ENCODE measurements around the gene MGRN1.
A peak's percentile ranks its signal among the peaks of the same experiment; 100 is the strongest.

Gene MGRN1

DNA sequence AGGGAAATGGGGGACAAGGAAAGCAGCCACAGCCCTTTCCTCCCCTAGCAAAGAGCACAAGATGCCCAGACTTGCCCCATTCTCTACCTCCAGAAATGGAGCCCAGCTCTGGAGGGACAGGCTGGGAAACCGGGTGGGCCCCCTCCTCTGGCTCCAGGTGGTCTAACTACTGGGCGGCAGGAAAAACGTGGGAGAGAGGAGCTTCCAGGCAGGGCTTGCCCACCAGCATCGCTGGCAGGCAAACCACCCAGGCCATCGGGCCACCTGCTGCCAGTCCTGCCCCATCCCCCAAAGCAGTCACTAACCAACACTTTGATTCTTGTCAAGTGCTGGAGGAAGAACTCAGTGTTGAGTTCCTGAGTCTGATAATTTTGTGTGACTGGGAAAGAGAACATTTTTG, 93.8 kb downstream of the MGRN1 start:
- WGBS (ENCODE audit: insufficient coverage, insufficient read length), result no CpG with 5 or more reads among the region's 5 CpGs
- H3K4me3 ChIP-seq (ENCODE audit: low read length), result no peak overlapping the region
- no peak overlapping the region for H3K27ac ChIP-seq (ENCODE audit: low read length)

DNA sequence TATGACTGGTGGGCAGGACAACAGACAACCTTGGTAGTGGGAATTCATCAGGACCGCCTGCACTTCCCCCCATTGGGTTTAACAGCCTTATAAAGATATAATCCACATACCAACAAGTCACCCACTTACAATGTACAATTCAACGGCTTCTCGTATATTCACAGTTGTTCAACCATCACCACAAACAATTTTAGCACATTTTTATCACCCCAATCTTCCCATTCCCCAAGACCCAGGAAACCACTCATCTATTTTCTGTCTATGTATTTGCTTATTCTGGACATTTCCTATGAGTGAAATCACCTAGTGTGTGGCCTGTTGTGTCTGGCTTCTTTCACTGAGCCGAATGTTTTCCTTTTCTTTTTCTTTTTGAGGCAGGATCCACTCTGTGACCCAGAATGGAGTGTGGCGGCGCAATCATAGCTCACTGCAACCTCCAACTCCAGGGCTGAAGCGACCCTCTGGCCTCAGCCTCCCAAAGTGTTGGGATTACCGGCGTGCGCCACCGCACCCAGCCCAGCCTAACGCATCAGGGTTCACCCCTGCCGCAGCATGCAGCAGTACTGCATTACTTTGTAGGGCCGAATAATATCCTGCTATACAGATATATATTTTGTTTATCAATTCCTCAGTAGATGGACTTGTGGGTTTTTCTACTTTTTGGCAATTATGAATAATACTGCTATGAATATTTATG, 98.6 kb downstream of the MGRN1 start:
- DNase-seq (ENCODE audit: low read depth, low spot score), result no peak
- WGBS (ENCODE audit: insufficient coverage, insufficient read length), result no CpG with 5 or more reads among the region's 14 CpGs
- no peak overlapping the region for H3K4me3 ChIP-seq (ENCODE audit: low read length)
- H3K4me1 ChIP-seq (ENCODE audit: control insufficient read depth, insufficient read depth, low read length), result no peaks in the 10 kb centered on the region
- no peak overlapping the region for H3K27ac ChIP-seq (ENCODE audit: low read length)
- no peaks in the 10 kb centered on the region for H3K9me3 ChIP-seq (ENCODE audit: control insufficient read depth, insufficient read depth, low read length)
- H3K27me3 ChIP-seq (ENCODE audit: control insufficient read depth, insufficient read depth, low read length), result no peaks in the 10 kb centered on the region
- H3K36me3 ChIP-seq (ENCODE audit: control insufficient read depth, insufficient read depth, low read length), result peaks cover 17% of the 10 kb centered on the region

More for the DNA sequence above, 93.8 kb downstream of the MGRN1 start:
- no peaks in the 10 kb centered on the region for H3K4me1 ChIP-seq (ENCODE audit: control insufficient read depth, insufficient read depth, low read length)
- H3K27me3 ChIP-seq (ENCODE audit: control insufficient read depth, insufficient read depth, low read length), result no peaks in the 10 kb centered on the region
- H3K9me3 ChIP-seq (ENCODE audit: control insufficient read depth, insufficient read depth, low read length), result no peaks in the 10 kb centered on the region
- no peak for DNase-seq (ENCODE audit: low read depth, low spot score)
- no peaks in the 10 kb centered on the region; the same call in 1 of the 2 replicates for H3K36me3 ChIP-seq (ENCODE audit: control insufficient read depth, insufficient read depth, low read length)

DNA sequence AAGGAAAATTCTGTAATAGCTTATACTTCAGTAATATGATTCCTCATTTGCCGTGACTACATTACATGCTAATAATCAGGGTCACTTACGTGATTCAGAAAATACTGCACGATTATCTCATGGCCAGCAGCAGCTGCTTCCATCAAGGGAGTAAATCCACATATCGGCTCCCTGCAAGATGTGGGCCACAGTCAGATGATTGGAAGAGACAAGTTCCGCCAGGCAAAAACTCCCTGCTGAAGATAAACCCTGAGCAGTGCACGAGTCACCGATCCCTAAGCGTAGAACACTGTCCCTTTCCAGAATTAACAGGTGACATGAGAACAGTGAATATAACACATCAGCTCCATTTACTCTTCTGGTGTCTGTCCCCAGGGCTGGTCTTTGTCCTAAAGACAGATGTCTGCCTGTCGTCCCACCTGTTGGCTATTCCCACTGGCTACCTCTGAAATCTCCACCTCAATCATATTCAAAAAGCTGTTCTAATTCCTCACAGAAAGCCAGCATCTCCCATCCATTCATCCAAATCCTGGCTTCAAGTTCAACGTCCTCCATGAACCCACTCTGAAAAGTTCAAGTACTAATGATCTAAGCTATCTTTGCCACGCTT, 100.1 kb downstream of the MGRN1 start:
- Histone ChIP-seq H3K27ac (ENCODE audit: low read length) (no peak overlapping the region), H3K4me1 (ENCODE audit: control insufficient read depth, insufficient read depth, low read length) (no peaks in the 10 kb centered on the region), H3K9me3 (ENCODE audit: control insufficient read depth, insufficient read depth, low read length) (no peaks in the 10 kb centered on the region), H3K27me3 (ENCODE audit: control insufficient read depth, insufficient read depth, low read length) (no peaks in the 10 kb centered on the region), H3K4me3 (ENCODE audit: low read length) (no peak overlapping the region), H3K36me3 (ENCODE audit: control insufficient read depth, insufficient read depth, low read length) (peaks cover 22% of the 10 kb centered on the region)
- DNase-seq (ENCODE audit: low read depth, low spot score), result no peak
- WGBS (ENCODE audit: insufficient coverage, insufficient read length), result no CpG with 5 or more reads among the region's 11 CpGs

DNA sequence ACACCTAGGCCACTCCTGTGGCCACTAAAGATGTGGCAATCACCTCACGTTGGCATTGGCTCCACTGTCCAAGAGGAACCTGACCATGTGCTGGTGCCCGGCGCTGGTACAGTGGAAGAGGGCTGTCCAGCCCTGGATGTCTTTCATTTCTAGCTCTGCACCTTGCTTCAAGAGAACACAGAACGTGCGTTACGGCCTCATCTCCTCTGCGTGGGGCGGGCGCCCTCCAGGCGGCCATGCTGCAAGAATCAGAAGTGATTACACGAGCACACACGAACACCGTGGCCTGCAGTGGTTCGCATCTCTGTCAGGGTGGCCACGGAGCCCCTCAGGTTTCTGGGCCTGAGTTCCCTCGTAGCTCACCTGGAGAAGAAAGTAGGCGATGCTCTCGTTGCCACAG, 102.0 kb downstream of the MGRN1 start:
- WGBS (ENCODE audit: insufficient coverage, insufficient read length), result no CpG with 5 or more reads among the region's 18 CpGs
- peaks cover 22% of the 10 kb centered on the region for H3K36me3 ChIP-seq (ENCODE audit: control insufficient read depth, insufficient read depth, low read length)
- no peaks in the 10 kb centered on the region for H3K27me3 ChIP-seq (ENCODE audit: control insufficient read depth, insufficient read depth, low read length)

DNA sequence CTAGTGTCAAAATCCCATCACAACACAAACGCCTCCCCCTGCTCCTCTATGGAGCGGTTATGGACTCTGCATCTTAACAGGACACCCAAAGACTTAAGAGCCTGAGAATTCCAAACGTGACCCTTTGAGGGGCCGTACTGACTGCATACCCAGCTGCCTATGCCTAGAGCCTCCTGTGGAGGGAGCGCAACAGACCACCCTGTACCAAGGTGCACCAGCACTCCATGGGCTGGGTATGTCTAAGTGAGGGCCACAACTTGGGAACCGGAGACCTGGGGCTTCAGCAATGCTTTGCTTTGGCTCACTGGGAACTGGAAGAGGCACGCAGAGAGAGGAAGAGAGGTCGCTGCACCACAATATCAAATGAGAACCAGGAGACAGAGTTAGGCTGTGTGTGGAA, 104.0 kb downstream of the MGRN1 start:
- Histone ChIP-seq H3K9me3 (ENCODE audit: control insufficient read depth, insufficient read depth, low read length) (no peaks in the 10 kb centered on the region), H3K27ac (ENCODE audit: low read length) (no peak overlapping the region), H3K27me3 (ENCODE audit: control insufficient read depth, insufficient read depth, low read length) (no peaks in the 10 kb centered on the region), H3K36me3 (ENCODE audit: control insufficient read depth, insufficient read depth, low read length) (peaks cover 22% of the 10 kb centered on the region), H3K4me1 (ENCODE audit: control insufficient read depth, insufficient read depth, low read length) (no peaks in the 10 kb centered on the region), H3K4me3 (ENCODE audit: low read length) (no peak overlapping the region)
- DNase-seq (ENCODE audit: low read depth, low spot score), result no peak
- no CpG with 5 or more reads among the region's 8 CpGs for whole genome bisulfite sequencing (ENCODE audit: insufficient coverage, insufficient read length)

More for the DNA sequence above, 102.0 kb downstream of the MGRN1 start:
- no peaks in the 10 kb centered on the region for H3K4me1 ChIP-seq (ENCODE audit: control insufficient read depth, insufficient read depth, low read length)
- no peak for DNase-seq (ENCODE audit: low read depth, low spot score)
- no peak overlapping the region for H3K27ac ChIP-seq (ENCODE audit: low read length)
- no peak overlapping the region for H3K4me3 ChIP-seq (ENCODE audit: low read length)
- H3K9me3 ChIP-seq (ENCODE audit: control insufficient read depth, insufficient read depth, low read length), result no peaks in the 10 kb centered on the region

DNA sequence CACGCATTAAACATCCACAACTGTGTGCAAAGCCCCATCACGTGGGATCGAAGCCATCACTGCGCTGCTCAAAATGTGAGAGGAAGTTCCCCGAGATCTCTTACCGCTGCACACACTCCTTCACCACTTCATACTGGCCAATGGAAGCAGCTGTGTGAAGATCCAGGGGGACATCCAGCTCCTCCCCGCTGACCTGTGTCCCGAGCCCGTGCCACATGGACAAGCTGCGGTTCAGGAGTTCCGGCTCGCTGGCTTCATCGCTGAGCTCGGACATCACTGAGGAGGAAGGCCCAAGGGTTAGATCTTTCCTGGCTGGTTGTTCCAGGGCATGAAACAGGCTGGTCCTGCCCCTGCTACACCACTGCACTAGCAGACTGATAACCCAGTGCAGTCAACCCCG, 105.2 kb downstream of the MGRN1 start:
- H3K36me3 ChIP-seq (ENCODE audit: control insufficient read depth, insufficient read depth, low read length), result peaks cover 20% of the 10 kb centered on the region
- no peaks in the 10 kb centered on the region for H3K27me3 ChIP-seq (ENCODE audit: control insufficient read depth, insufficient read depth, low read length)
- no peak overlapping the region for H3K4me3 ChIP-seq (ENCODE audit: low read length)
- H3K9me3 ChIP-seq (ENCODE audit: control insufficient read depth, insufficient read depth, low read length), result no peaks in the 10 kb centered on the region
- no CpG with 5 or more reads among the region's 15 CpGs for WGBS (ENCODE audit: insufficient coverage, insufficient read length)
- DNase-seq (ENCODE audit: low read depth, low spot score), result no peak
- H3K27ac ChIP-seq (ENCODE audit: low read length), result no peak overlapping the region
- no peaks in the 10 kb centered on the region for H3K4me1 ChIP-seq (ENCODE audit: control insufficient read depth, insufficient read depth, low read length)

DNA sequence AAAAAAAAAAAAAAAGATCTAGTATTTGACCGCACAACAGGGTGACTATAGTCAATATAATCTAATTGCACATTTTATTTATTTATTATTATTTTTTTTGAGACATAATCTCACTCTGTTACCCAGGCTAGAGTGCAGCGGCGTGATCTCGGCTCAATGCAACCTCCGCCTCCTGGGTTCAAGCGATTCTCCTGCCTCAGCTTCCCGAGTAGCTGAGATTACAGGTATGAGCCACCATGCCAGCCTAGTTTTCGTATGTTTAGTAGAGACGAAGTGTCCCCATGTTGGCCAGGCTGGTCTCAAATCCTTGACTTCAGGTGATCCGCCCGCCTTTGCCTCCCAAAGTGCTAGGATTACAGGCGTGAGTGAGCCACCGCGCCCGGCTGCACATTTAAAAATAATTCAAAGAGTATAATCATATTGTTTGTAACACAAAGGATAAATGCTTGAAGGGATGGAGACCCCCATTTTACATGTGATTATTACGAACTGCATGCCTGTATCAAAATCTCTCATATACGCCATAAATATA, 108.7 kb downstream of the MGRN1 start:
- H3K27ac ChIP-seq (ENCODE audit: low read length), result no peak overlapping the region
- no CpG with 5 or more reads among the region's 17 CpGs for WGBS (ENCODE audit: insufficient coverage, insufficient read length)

DNA sequence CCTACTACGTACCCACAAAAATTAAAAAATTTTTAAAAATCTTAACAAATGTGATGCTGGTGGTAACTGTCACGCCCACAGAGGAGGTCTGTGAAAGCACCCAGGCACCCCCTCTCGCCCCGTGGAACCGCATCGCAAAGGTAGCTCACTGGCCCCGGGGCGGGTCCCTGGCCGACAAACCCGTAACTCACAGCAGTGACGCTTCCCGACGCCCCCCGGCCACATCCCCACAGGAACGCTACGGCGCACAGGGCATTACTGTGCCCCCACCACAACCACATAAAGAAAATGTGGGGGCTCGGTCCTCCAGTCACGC, 109.1 kb downstream of the MGRN1 start:
- no peak for DNase-seq (ENCODE audit: low read depth, low spot score)
- H3K36me3 ChIP-seq (ENCODE audit: control insufficient read depth, insufficient read depth, low read length), result peaks cover 1% of the 10 kb centered on the region; the same call in 1 of the 2 replicates
- peak overlapping the region; percentile 98 for H3K4me3 ChIP-seq (ENCODE audit: low read length)
- no CpG with 5 or more reads among the region's 19 CpGs for WGBS (ENCODE audit: insufficient coverage, insufficient read length)
- no peaks in the 10 kb centered on the region for H3K27me3 ChIP-seq (ENCODE audit: control insufficient read depth, insufficient read depth, low read length)
- H3K4me1 ChIP-seq (ENCODE audit: control insufficient read depth, insufficient read depth, low read length), result no peaks in the 10 kb centered on the region
- H3K27ac ChIP-seq (ENCODE audit: low read length), result no peak overlapping the region
- no peaks in the 10 kb centered on the region for H3K9me3 ChIP-seq (ENCODE audit: control insufficient read depth, insufficient read depth, low read length)

More for the DNA sequence above, 108.7 kb downstream of the MGRN1 start:
- no peaks in the 10 kb centered on the region for H3K9me3 ChIP-seq (ENCODE audit: control insufficient read depth, insufficient read depth, low read length)
- no peaks in the 10 kb centered on the region for H3K27me3 ChIP-seq (ENCODE audit: control insufficient read depth, insufficient read depth, low read length)
- peaks cover 5% of the 10 kb centered on the region; the same call in 1 of the 2 replicates for H3K36me3 ChIP-seq (ENCODE audit: control insufficient read depth, insufficient read depth, low read length)
- no peaks in the 10 kb centered on the region for H3K4me1 ChIP-seq (ENCODE audit: control insufficient read depth, insufficient read depth, low read length)
- DNase-seq (ENCODE audit: low read depth, low spot score), result no peak
- H3K4me3 ChIP-seq (ENCODE audit: low read length), result peak overlapping the region; percentile 98; the same call in 1 of the 2 replicates

DNA sequence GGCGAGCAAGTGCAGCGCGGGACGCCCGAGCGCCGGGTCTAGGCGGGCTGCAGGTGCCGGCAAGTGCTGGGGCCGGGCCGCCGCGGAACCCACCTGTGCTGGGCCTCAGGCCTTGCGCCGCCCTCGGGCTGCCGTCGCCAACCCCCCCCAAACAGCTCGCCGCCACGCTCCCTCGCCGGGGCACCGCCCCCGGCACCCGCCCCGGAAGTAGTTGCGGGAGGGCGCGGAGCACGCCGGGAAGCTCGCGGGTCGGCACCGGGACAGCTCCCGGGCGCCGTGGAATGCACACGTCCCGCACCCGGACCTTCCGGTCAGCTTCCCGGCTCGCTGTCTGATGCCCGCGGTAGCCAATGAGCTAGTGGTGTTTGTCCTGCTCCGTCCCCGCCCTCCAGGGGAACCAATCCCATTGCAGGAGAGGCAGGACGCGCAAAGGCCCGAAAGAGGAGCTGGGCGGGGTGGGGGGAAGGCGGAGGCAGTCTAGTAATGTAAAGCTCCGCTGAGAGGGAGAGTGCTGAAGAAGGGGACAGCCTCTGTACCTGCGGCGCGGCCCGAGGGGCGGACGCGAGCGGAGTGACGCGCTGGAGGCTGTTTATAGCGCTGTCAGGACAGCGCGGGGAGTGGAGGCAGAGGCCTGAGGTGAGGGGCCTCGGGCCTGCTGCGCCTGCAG, 109.6 kb downstream of the MGRN1 start, which contains the start of the genes ANKS3 and DNAAF8:
TSS of gene ANKS3 (minus strand) at position 209 of the 667 bp plus-strand sequence. CDS start 4,122 bp downstream, outside the sequence.
TSS of gene DNAAF8 (plus strand) at position 475 of the 667 bp plus-strand sequence. CDS start 1,978 bp downstream, outside the sequence.
- Histone ChIP-seq H3K4me3 (ENCODE audit: low read length) (peak within 1 kb of the TSS; percentile 98), H3K27ac (ENCODE audit: low read length) (no peak within 1 kb of the TSS), H3K4me1 (ENCODE audit: control insufficient read depth, insufficient read depth, low read length) (no peaks in the 10 kb centered on the region), H3K36me3 (ENCODE audit: control insufficient read depth, insufficient read depth, low read length) (no peaks in the 10 kb centered on the region), H3K9me3 (ENCODE audit: control insufficient read depth, insufficient read depth, low read length) (no peaks in the 10 kb centered on the region), H3K27me3 (ENCODE audit: control insufficient read depth, insufficient read depth, low read length) (no peaks in the 10 kb centered on the region)
- no CpG with 5 or more reads among the region's 70 CpGs for WGBS (ENCODE audit: insufficient coverage, insufficient read length)
- DNase-seq (ENCODE audit: low read depth, low spot score), result peak; percentile 90

DNA sequence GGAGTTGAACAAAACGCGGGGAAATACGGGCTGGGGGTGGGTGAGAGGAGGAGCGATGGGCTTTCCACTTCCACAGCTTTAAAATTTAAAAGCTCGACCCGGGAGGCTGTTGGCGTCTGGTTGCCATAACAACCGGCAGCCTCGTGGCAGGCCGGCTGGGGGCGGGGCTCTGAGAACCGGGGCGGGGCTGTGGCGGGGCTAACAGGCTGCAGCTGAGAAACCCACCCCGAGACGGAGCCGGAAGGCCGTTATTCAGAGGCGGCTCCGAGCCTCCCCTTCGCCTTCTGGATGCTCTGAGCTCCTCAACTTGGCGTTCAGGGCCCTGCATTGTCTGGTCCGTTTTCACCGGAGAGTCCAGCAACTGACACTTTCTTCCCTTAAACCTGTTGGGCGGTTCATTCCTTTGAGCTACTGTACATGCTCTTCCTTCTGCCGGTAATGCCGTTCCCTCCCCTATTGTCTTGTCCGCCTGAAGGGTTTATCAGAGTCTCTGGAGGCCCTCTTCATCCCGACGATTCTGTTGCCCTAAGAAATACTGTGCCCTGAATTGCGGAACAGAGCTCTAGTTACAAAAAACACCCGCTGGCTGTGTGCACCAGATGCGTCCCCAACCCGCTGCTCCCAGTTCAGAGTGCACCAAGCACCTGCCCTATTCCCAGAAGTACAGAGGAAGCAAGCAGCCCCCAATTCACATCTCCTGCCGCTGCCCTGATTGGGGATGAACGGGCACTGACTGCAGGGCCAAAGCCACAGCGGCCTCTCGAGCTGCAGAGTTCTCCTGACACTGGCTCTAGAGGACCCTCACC, 110.3 kb downstream of the MGRN1 start:
- no CpG with 5 or more reads among the region's 38 CpGs for WGBS (ENCODE audit: insufficient coverage, insufficient read length)
- Histone ChIP-seq H3K27ac (ENCODE audit: low read length) (no peak overlapping the region), H3K4me3 (ENCODE audit: low read length) (peak overlapping the region; percentile 98; the same call in 1 of the 2 replicates), H3K9me3 (ENCODE audit: control insufficient read depth, insufficient read depth, low read length) (no peaks in the 10 kb centered on the region), H3K4me1 (ENCODE audit: control insufficient read depth, insufficient read depth, low read length) (no peaks in the 10 kb centered on the region), H3K27me3 (ENCODE audit: control insufficient read depth, insufficient read depth, low read length) (no peaks in the 10 kb centered on the region), H3K36me3 (ENCODE audit: control insufficient read depth, insufficient read depth, low read length) (no peaks in the 10 kb centered on the region)
- DNase-seq (ENCODE audit: low read depth, low spot score), result no peak
